Osteocyte (in vitro differentiated cells): ENCODE results near the gene TBC1D16. TPM values are rescaled to one million over a fixed set of nuclear protein-coding genes. Genes with fewer than 3 reads are reported as not detected.

Experiments
- DNase-seq: peaks from one replicate; pipeline ENCODE4 v3.0.0; 2021; ENCODE audit warnings: mixed read lengths; ENCODE audit not compliant: unreplicated experiment; ENCODE audit errors: extremely low spot score
- H3K27ac Mint-ChIP-seq: one replicate; pipeline ENCODE4 v1.8.0; 2021; ENCODE audit warnings: mild to moderate bottlenecking, mixed read lengths; ENCODE audit not compliant: unreplicated experiment
- H3K27me3 Mint-ChIP-seq: one replicate; pipeline ENCODE4 v1.8.0; 2021; ENCODE audit warnings: mixed read lengths; ENCODE audit not compliant: unreplicated experiment
- H3K36me3 Mint-ChIP-seq: one replicate; pipeline ENCODE4 v1.8.0; 2021; ENCODE audit warnings: mixed read lengths; ENCODE audit not compliant: unreplicated experiment
- H3K4me1 Mint-ChIP-seq: one replicate; pipeline ENCODE4 v1.8.0; 2021; ENCODE audit warnings: mixed read lengths; ENCODE audit not compliant: unreplicated experiment
- H3K4me3 Mint-ChIP-seq: one replicate; pipeline ENCODE4 v1.8.0; 2021; ENCODE audit warnings: mild to moderate bottlenecking, moderate library complexity, mixed read lengths; ENCODE audit not compliant: unreplicated experiment
- H3K9me3 Mint-ChIP-seq: one replicate; pipeline ENCODE4 v1.8.0; 2021; ENCODE audit warnings: mixed read lengths; ENCODE audit not compliant: unreplicated experiment
- CTCF ChIP-seq: fragments of 200-600 bp; sonication (generic); IDR thresholded peaks from 2 replicates; pipeline ENCODE4 v1.5.0; 2021; ENCODE audit warnings: antibody characterized with exemption, mild to moderate bottlenecking, moderate library complexity
- total RNA-seq: library from RNA; stranded (reverse); gene quantifications from 2 replicates; pipeline ENCODE4 v1.2.1, GENCODE V29; 2021

TBC1D16 gene
- total RNA-seq, 1 donor from 2014 or later: 45.9 TPM

GRCh38 chr17:79977161-79977631, 58.5 kb downstream of the TBC1D16 start:
- Mint-ChIP-seq H3K27ac (no peak overlapping the region), H3K36me3 (peaks cover 9% of the 10 kb centered on the region), H3K4me3 (no peak overlapping the region), H3K4me1 (peaks cover 9% of the 10 kb centered on the region), H3K27me3 (no peaks in the 10 kb centered on the region), H3K9me3 (no peaks in the 10 kb centered on the region)
- TF ChIP-seq CTCF: no peak
- no peak for DNase-seq

GRCh38 chr17:79976451-79976850, 59.2 kb downstream of the TBC1D16 start:
- H3K27ac Mint-ChIP-seq: no peak overlapping the region
- DNase-seq: no peak
- H3K4me1 Mint-ChIP-seq: peaks cover 9% of the 10 kb centered on the region
- H3K27me3 Mint-ChIP-seq: no peaks in the 10 kb centered on the region
- no peaks in the 10 kb centered on the region for H3K9me3 Mint-ChIP-seq
- H3K36me3 Mint-ChIP-seq: peaks cover 15% of the 10 kb centered on the region
- no peak for TF ChIP-seq CTCF
- H3K4me3 Mint-ChIP-seq: no peak overlapping the region

GRCh38 chr17:79975498-79976134, 60.1 kb downstream of the TBC1D16 start:
- Mint-ChIP-seq H3K4me1 (peaks cover 7% of the 10 kb centered on the region), H3K27ac (no peak overlapping the region), H3K9me3 (no peaks in the 10 kb centered on the region), H3K27me3 (no peaks in the 10 kb centered on the region), H3K36me3 (peaks cover 13% of the 10 kb centered on the region), H3K4me3 (no peak overlapping the region)
- no peak for DNase-seq
- no peak for TF ChIP-seq CTCF

- no peak overlapping the region for H3K27ac Mint-ChIP-seq
- peak; percentile 14 for TF ChIP-seq CTCF
- no peaks in the 10 kb centered on the region for H3K9me3 Mint-ChIP-seq
- DNase-seq: no peak
- peaks cover 16% of the 10 kb centered on the region for H3K36me3 Mint-ChIP-seq
- no peaks in the 10 kb centered on the region for H3K27me3 Mint-ChIP-seq
- H3K4me3 Mint-ChIP-seq: no peak overlapping the region
- H3K4me1 Mint-ChIP-seq: peaks cover 7% of the 10 kb centered on the region
Measured at GRCh38 chr17:79974566-79975497, 60.8 kb downstream of the TBC1D16 start.

- Mint-ChIP-seq H3K9me3 (no peaks in the 10 kb centered on the region), H3K36me3 (peaks cover 20% of the 10 kb centered on the region), H3K27me3 (no peaks in the 10 kb centered on the region), H3K4me3 (no peak overlapping the region), H3K4me1 (peaks cover 10% of the 10 kb centered on the region), H3K27ac (no peak overlapping the region)
- TF ChIP-seq CTCF: no peak
- DNase-seq: no peak
Measured at GRCh38 chr17:79971651-79972050, 64.0 kb downstream of the TBC1D16 start.
